Measurements from ENCODE around the gene ACTN1.

DNA sequence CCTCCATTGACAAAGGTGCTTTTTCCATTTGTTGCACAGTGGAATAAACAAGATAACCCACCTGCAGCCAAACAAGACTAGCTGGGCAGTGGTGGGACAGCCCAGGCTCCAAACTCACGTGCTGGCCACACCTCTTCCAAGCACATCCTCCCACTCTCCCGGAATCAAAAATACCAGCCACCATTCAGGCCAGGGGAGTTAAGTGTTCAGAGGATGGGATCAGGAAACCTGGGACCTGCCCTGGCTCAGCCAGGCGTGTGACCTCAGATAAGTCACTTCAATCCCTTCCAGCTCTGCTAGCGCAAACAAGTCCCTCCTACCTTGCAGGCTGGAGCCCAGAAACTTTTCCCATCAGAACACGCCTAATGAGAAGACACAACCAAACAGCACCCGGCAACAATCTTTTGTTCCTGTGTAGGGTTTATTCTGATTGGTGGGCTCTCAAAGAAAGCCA lies 43.3 kb downstream of the ACTN1 start:
- TF ChIP-seq, protein P1, sequence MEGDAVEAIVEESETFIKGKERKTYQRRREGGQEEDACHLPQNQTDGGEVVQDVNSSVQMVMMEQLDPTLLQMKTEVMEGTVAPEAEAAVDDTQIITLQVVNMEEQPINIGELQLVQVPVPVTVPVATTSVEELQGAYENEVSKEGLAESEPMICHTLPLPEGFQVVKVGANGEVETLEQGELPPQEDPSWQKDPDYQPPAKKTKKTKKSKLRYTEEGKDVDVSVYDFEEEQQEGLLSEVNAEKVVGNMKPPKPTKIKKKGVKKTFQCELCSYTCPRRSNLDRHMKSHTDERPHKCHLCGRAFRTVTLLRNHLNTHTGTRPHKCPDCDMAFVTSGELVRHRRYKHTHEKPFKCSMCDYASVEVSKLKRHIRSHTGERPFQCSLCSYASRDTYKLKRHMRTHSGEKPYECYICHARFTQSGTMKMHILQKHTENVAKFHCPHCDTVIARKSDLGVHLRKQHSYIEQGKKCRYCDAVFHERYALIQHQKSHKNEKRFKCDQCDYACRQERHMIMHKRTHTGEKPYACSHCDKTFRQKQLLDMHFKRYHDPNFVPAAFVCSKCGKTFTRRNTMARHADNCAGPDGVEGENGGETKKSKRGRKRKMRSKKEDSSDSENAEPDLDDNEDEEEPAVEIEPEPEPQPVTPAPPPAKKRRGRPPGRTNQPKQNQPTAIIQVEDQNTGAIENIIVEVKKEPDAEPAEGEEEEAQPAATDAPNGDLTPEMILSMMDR (IDR thresholded peaks at IDR 0.05), result no peak
- TF ChIP-seq POLR2A (IDR thresholded peaks at IDR 0.05), result no peak
